H1 (cell line): ENCODE measurements around the gene CCDC15. TPM values are rescaled to one million over a fixed set of nuclear protein-coding genes. Genes with fewer than 3 reads are reported as not detected.

ENCODE experiments used
- CTCF ChIA-PET: fragments of 300-600 bp; sonication (Branson Sonifier 250); formaldehyde crosslinking; loops from one replicate; lab custom pipeline; 2021; ENCODE audit not compliant: partially characterized antibody; lab: Charles Lee
- POLR2A ChIA-PET: fragments of 300-600 bp; sonication (Branson Sonifier 250); formaldehyde crosslinking; loops from one replicate; lab custom pipeline; 2021; ENCODE audit warnings: inconsistent platforms; ENCODE audit not compliant: partially characterized antibody; lab: Charles Lee
- DNase-seq, 2 experiments: peaks; one replicate each; pipeline versions ENCODE4 v3.0.0 to v3.0.0-alpha.2; 2010 to 2022; ENCODE audit warnings: low spot score in 2 of 2, low read depth in 1 of 2, mixed read lengths in 1 of 2
- FAIRE-seq: peaks from 2 replicates; lab custom pipeline; 2011; peaks lifted over from hg19 to GRCh38; lab: Jason Lieb, UNC
- H2AFZ ChIP-seq: 2 replicates; pipeline ENCODE4 v1.8.1; 2012; ENCODE audit warnings: low read length, inconsistent platforms
- H2AK5ac ChIP-seq: 2 replicates; pipeline ENCODE4 v1.6.1; 2013; ENCODE audit warnings: low read depth, low read length
- H2BK120ac ChIP-seq: replicated peaks from 2 replicates; pipeline ENCODE3; 2013; ENCODE audit warnings: low read depth, low read length, inconsistent platforms
- H2BK12ac ChIP-seq: 2 replicates; pipeline ENCODE4 v1.6.1; 2013; ENCODE audit warnings: low read depth, low read length
- H2BK15ac ChIP-seq: 2 replicates; pipeline ENCODE4 v1.6.1; 2013; ENCODE audit warnings: low read length
- H2BK20ac ChIP-seq: 2 replicates; pipeline ENCODE4 v1.6.1; 2013; ENCODE audit warnings: low read length
- H2BK5ac ChIP-seq: 2 replicates; pipeline ENCODE4 v1.6.1; 2013; ENCODE audit warnings: low read depth, low read length
- H3K14ac ChIP-seq: 2 replicates; pipeline ENCODE4 v1.6.1; 2013; ENCODE audit warnings: inconsistent platforms; ENCODE audit not compliant: insufficient read length
- H3K18ac ChIP-seq: 2 replicates; pipeline ENCODE4 v1.6.1; 2013; ENCODE audit warnings: low read length; ENCODE audit errors: extremely low read depth
- H3K23ac ChIP-seq: 2 replicates; pipeline ENCODE4 v1.6.1; 2013; ENCODE audit warnings: inconsistent platforms; ENCODE audit not compliant: insufficient read length
- H3K23me2 ChIP-seq: 2 replicates; pipeline ENCODE4 v1.6.1; 2013; ENCODE audit warnings: low read depth, low read length
- H3K27ac ChIP-seq: 2 replicates; pipeline ENCODE4 v1.6.1; 2011; ENCODE audit warnings: low read depth, low read length, inconsistent platforms
- H3K27me3 ChIP-seq, 4 experiments: replicated peaks in 1 of 4; 1 replicate in 1 of 4; 2 replicates in 3 of 4; pipeline versions ENCODE4 v1.6.1 to v1.8.1; 2011 to 2013; ENCODE audit warnings: low read length in 3 of 4, mild to moderate bottlenecking in 3 of 4, inconsistent platforms in 2 of 4, mixed read lengths in 2 of 4, moderate library complexity in 1 of 4; ENCODE audit not compliant: control insufficient read depth in 3 of 4, insufficient read depth in 3 of 4; ENCODE audit errors: extremely low read depth in 1 of 4
- H3K36me3 ChIP-seq, 4 experiments: 2 replicates each; pipeline versions ENCODE4 v1.6.1 to v1.8.1; 2011 to 2013; ENCODE audit warnings: mild to moderate bottlenecking in 4 of 4, low read length in 3 of 4, moderate library complexity in 2 of 4, control low read depth in 1 of 4, inconsistent platforms in 1 of 4; ENCODE audit not compliant: insufficient read depth in 4 of 4, control insufficient read depth in 2 of 4
- H3K4ac ChIP-seq: replicated peaks from 2 replicates; pipeline ENCODE3; 2013; ENCODE audit warnings: low read length, low read depth, mixed read lengths, inconsistent platforms; ENCODE audit not compliant: insufficient read length
- H3K4me1 ChIP-seq, 4 experiments: replicated peaks in 1 of 4; 1 replicate in 1 of 4; 2 replicates in 3 of 4; pipeline versions ENCODE4 v1.6.1 to v1.8.1; 2011 to 2013; ENCODE audit warnings: low read length in 3 of 4, inconsistent platforms in 2 of 4, mixed read lengths in 1 of 4; ENCODE audit not compliant: insufficient read depth in 4 of 4, control insufficient read depth in 3 of 4
- H3K4me2 ChIP-seq, 2 experiments: 2 replicates each; pipeline versions ENCODE4 v1.6.1 to v1.8.1; 2011 to 2013; ENCODE audit warnings: low read depth in 2 of 2, low read length in 2 of 2, control low read depth in 1 of 2, inconsistent platforms in 1 of 2, mild to moderate bottlenecking in 1 of 2; ENCODE audit not compliant: insufficient read depth in 1 of 2
- H3K4me3 ChIP-seq, 4 experiments: fragments of 200-600, 300-600 bp in 1 of 4; sonication (generic), shearing (Covaris generic), sonication (Bioruptor Twin) in 1 of 4; 2 replicates each; pipeline versions ENCODE4 v1.5.1 to v1.8.1; 2011 to 2016; ENCODE audit warnings: low read length in 4 of 4, low read depth in 3 of 4, control low read depth in 2 of 4, inconsistent platforms in 2 of 4, mild to moderate bottlenecking in 2 of 4, mixed read lengths in 1 of 4, moderate library complexity in 1 of 4; ENCODE audit not compliant: insufficient read depth in 2 of 4; ENCODE audit errors: extremely low read depth in 1 of 4
- H3K56ac ChIP-seq: replicated peaks from 2 replicates; pipeline ENCODE3; 2013; ENCODE audit warnings: low read depth, mild to moderate bottlenecking, mixed read lengths, low read length, inconsistent platforms; ENCODE audit not compliant: insufficient read length
- H3K79me1 ChIP-seq: 2 replicates; pipeline ENCODE4 v1.6.1; 2013; ENCODE audit warnings: low read depth, low read length, control low read depth
- H3K79me2 ChIP-seq, 2 experiments: 2 replicates each; pipeline versions ENCODE4 v1.6.1 to v1.8.1; 2012 to 2013; ENCODE audit warnings: low read length in 2 of 2, mild to moderate bottlenecking in 2 of 2, inconsistent platforms in 1 of 2; ENCODE audit not compliant: insufficient read depth in 2 of 2, control insufficient read depth in 1 of 2
- H3K9ac ChIP-seq, 4 experiments: replicated peaks in 1 of 4; 1 replicate in 1 of 4; 2 replicates in 3 of 4; pipeline versions ENCODE4 v1.6.1 to v1.8.1; 2011 to 2013; ENCODE audit warnings: low read depth in 3 of 4, low read length in 3 of 4, control low read depth in 2 of 4, mild to moderate bottlenecking in 2 of 4, moderate library complexity in 2 of 4, inconsistent platforms in 1 of 4; ENCODE audit errors: extremely low read depth in 1 of 4
- H3K9me3 ChIP-seq, 2 experiments: 2 replicates each; pipeline versions ENCODE4 v1.6.1 to v1.8.1; 2012 to 2013; ENCODE audit warnings: mild to moderate bottlenecking in 2 of 2, moderate library complexity in 2 of 2, control low read depth in 1 of 2, inconsistent platforms in 1 of 2, low read depth in 1 of 2, low read length in 1 of 2, mixed read lengths in 1 of 2; ENCODE audit not compliant: insufficient read depth in 2 of 2
- H4K20me1 ChIP-seq, 2 experiments: replicated peaks in 1 of 2; 2 replicates each; pipeline versions ENCODE3 to v1.8.1; 2011 to 2013; ENCODE audit warnings: inconsistent platforms in 2 of 2, low read length in 2 of 2, mild to moderate bottlenecking in 1 of 2; ENCODE audit not compliant: insufficient read depth in 2 of 2, control insufficient read depth in 1 of 2
- H4K5ac ChIP-seq: 2 replicates; pipeline ENCODE4 v1.6.1; 2013; ENCODE audit warnings: low read length, low read depth, mixed read lengths, inconsistent platforms; ENCODE audit not compliant: insufficient read length
- H4K8ac ChIP-seq: 2 replicates; pipeline ENCODE4 v1.8.0; 2013; ENCODE audit warnings: mild to moderate bottlenecking, moderate library complexity, low read length, inconsistent platforms; ENCODE audit not compliant: insufficient read depth; ENCODE audit errors: extremely low read depth
- H4K91ac ChIP-seq: replicated peaks from 2 replicates; pipeline ENCODE3; 2013; ENCODE audit warnings: low read length, mixed read lengths, inconsistent platforms; ENCODE audit not compliant: insufficient read length
- CBX5 ChIP-seq: fragments of 300-800, 300-1000 bp; sonication (generic); IDR thresholded peaks from 2 replicates; pipeline ENCODE4 v1.7.1; 2016; ENCODE audit warnings: antibody characterized with exemption, low read length, low read depth
- CTCF ChIP-seq, 3 experiments: IDR thresholded peaks; 1 replicate in 2 of 3; 2 replicates in 1 of 3; pipeline versions ENCODE4 v1.5.1 to v1.6.1; 2011; ENCODE audit warnings: low read length in 3 of 3, mild to moderate bottlenecking in 3 of 3, inconsistent platforms in 2 of 3, low read depth in 1 of 3, moderate library complexity in 1 of 3; ENCODE audit not compliant: insufficient read depth in 1 of 3; ENCODE audit errors: control extremely low read depth in 1 of 3
- GABPA ChIP-seq: IDR thresholded peaks from 2 replicates; pipeline ENCODE4 v1.6.1; 2011; ENCODE audit warnings: mild to moderate bottlenecking, low read length, moderate library complexity, borderline replicate concordance; ENCODE audit not compliant: insufficient read depth
- POLR2A ChIP-seq, 2 experiments: IDR thresholded peaks; 1 replicate in 1 of 2; 2 replicates in 1 of 2; pipeline ENCODE4 v1.6.1; 2011; ENCODE audit warnings: low read depth in 2 of 2, low read length in 2 of 2, mild to moderate bottlenecking in 2 of 2; ENCODE audit errors: control extremely low read depth in 1 of 2
- RFX5 ChIP-seq: IDR thresholded peaks from 2 replicates; pipeline ENCODE4 v1.6.1; 2011; ENCODE audit warnings: low read depth, low read length, improper control_type of control experiment, borderline replicate concordance
- WGBS, 2 experiments: shearing (Covaris generic) in 1 of 2; methylation state at CpG; one replicate each; pipeline versions ENCODE4 v1.1.6 to v1.1.7; 2013 to 2015; ENCODE audit warnings: low lambda C conversion rate in 2 of 2, mixed read lengths in 2 of 2, inconsistent platforms in 1 of 2, low coverage in 1 of 2, missing lambda C conversion rate in 1 of 2; ENCODE audit not compliant: insufficient replicate concordance in 2 of 2, insufficient coverage in 1 of 2, insufficient read length in 1 of 2; ENCODE audit errors: extremely low coverage in 1 of 2, missing lambda C conversion rate in 1 of 2; 5-methylcytosine and 5-hydroxymethylcytosine counted together
- polyA plus RNA-seq, 7 experiments: library from polyadenylated mRNA; depleted of rRNA in 3 of 7; stranded (reverse) in 5 of 7; unstranded in 2 of 7; fragments of >200 nt in 5 of 7; fragments of 200-250 nt in 2 of 7; gene quantifications; 1 replicate in 5 of 7; 2 replicates in 1 of 7; 4 replicates in 1 of 7; pipeline versions ENCODE4 v1.2.1 to v1.2.3, GENCODE V29; 2011 to 2013; ENCODE audit warnings: missing spikeins in 2 of 7, mixed read lengths in 2 of 7
- total RNA-seq: library from RNA; stranded (reverse); fragmentation: NEBNext Ultra II Directional; extraction: Animal tissue kit (Norgen Biotek cat#: 25700); gene quantifications from 2 replicates; pipeline ENCODE4 v1.2.1, GENCODE V29; 2021

CCDC15 gene
- total and polyA plus RNA-seq, 2 of the 8 experiments (the other 6 are each of a cell fraction or from before 2014, with no cell fraction given) = 1.5 to 3.1 TPM

- no peak overlapping the region for H4K5ac ChIP-seq
- no peak overlapping the region for H3K9ac ChIP-seq
- TF ChIP-seq GABPA (no peak), CTCF (IDR thresholded peaks at IDR 0.05; ENCODE audit: control extremely low read depth in 1 of 3, insufficient read depth in 1 of 3, low read depth in 1 of 3, low read length in 3 of 3) (no peak), POLR2A (IDR thresholded peaks at IDR 0.05; ENCODE audit: control extremely low read depth in 1 of 2, low read depth in 2 of 2, low read length in 2 of 2) (no peak), CBX5 (no peak), RFX5 (no peak)
- no peaks in the 10 kb centered on the region for H4K20me1 ChIP-seq
- peaks cover 0 to 8% of the 10 kb centered on the region in 2 experiments; a peak in 2 of 4 replicates for H3K9me3 ChIP-seq
- H3K27ac ChIP-seq = no peak overlapping the region
- no peak overlapping the region for H2BK15ac ChIP-seq
- no peaks in the 10 kb centered on the region for H3K36me3 ChIP-seq
- no peak overlapping the region for H3K14ac ChIP-seq
- FAIRE-seq (no peak), DNase-seq (no peak)
- H3K23ac ChIP-seq = no peak overlapping the region
- H3K4me2 ChIP-seq = no peak overlapping the region
- H3K27me3 ChIP-seq = peaks cover 0 to 19% (median 14%) of the 10 kb centered on the region in 4 experiments; a peak in 6 of 7 replicates
- H3K56ac ChIP-seq = no peak overlapping the region
- no peak overlapping the region for H4K91ac ChIP-seq
- H3K4me3 ChIP-seq = no peak overlapping the region
- no peak overlapping the region for H2BK20ac ChIP-seq
- H3K79me1 ChIP-seq = no peaks in the 10 kb centered on the region
- POLR2A ChIA-PET = no interaction called here
- no peak overlapping the region for H4K8ac ChIP-seq
- H2BK12ac ChIP-seq = 0 out of 2 replicates have a peak overlapping the region, but pooled peaks have one; percentile 75
- CTCF ChIA-PET = interaction anchor here (0.8 to 1.9 kb wide), 4 partner anchors 19 to 78 kb away, joined by 3 to 6 read pairs (median 4); no protein-coding TSS in a partner anchor
- no peak overlapping the region for H2AK5ac ChIP-seq
- peaks cover 0 to 2% (median 1%) of the 10 kb centered on the region in 4 experiments; a peak in 2 of 7 replicates for H3K4me1 ChIP-seq
- H2BK120ac ChIP-seq = no peak overlapping the region
- no peak overlapping the region for H2BK5ac ChIP-seq
- no peak overlapping the region for H3K18ac ChIP-seq
- H3K23me2 ChIP-seq = no peaks in the 10 kb centered on the region
- 83% methylated on average over 3 of the region's 3 CpGs; no CpG with 5 or more reads in 1 of the 2 experiments for WGBS, 2 experiments
- no peak overlapping the region for H2AFZ ChIP-seq
- H3K79me2 ChIP-seq = no peaks in the 10 kb centered on the region
- H3K4ac ChIP-seq = no peak overlapping the region
These were observed 38.2 kb upstream of the CCDC15 start for GRCh38 chr11:124915541-124916369.
